Naive thymus-derived CD4-positive, alpha-beta T cell (primary cell): Measurements from ENCODE around the gene KRTAP10-4. TPM values are rescaled to one million over a fixed set of nuclear protein-coding genes. Genes with fewer than 3 reads are reported as not detected.
A peak's percentile ranks its signal among the peaks of the same experiment; 100 is the strongest.

Source experiments
- ATAC-seq: fragments of 150-1000 bp; cut with Tn5 transposase; 2 replicates; pipeline ENCODE4 v1.10.0; 2021; ENCODE audit warnings: mild to moderate bottlenecking, moderate library complexity
- CTCF ChIA-PET: fragments of 350-600 bp; sonication (Branson Sonifier 250); formaldehyde crosslinking; loops from one replicate; lab custom pipeline; 2021; ENCODE audit warnings: antibody characterized with exemption; lab: Charles Lee
- POLR2A ChIA-PET: fragments of 350-600 bp; sonication (Branson Sonifier 250); formaldehyde crosslinking; loops from one replicate; lab custom pipeline; 2021; ENCODE audit warnings: antibody characterized with exemption, inconsistent platforms; lab: Charles Lee
- DNase-seq, 9 donors: peaks; one replicate each; pipeline versions ENCODE4 v3.0.0 to v3.0.0-alpha.2; 2020 to 2022; ENCODE audit warnings: mixed read lengths in 1 of 9
- H3K27ac ChIP-seq: one replicate; pipeline ENCODE4 v1.7.0; 2013; ENCODE audit warnings: mild to moderate bottlenecking, low read depth, low read length, moderate library complexity
- H3K27me3 ChIP-seq, 2 donors: one replicate each; pipeline ENCODE4 v1.7.0; 2013; ENCODE audit warnings: low read length in 2 of 2, mild to moderate bottlenecking in 2 of 2, moderate library complexity in 2 of 2; ENCODE audit not compliant: control insufficient read depth in 2 of 2, insufficient read depth in 2 of 2
- H3K36me3 ChIP-seq, 3 experiments: 1 replicate in 2 of 3; 2 replicates in 1 of 3; pipeline ENCODE4 v1.7.0; 2013; ENCODE audit warnings: low read length in 3 of 3, mild to moderate bottlenecking in 3 of 3, moderate library complexity in 1 of 3; ENCODE audit not compliant: insufficient read depth in 3 of 3, control insufficient read depth in 2 of 3
- H3K4me1 ChIP-seq, 2 donors: one replicate each; pipeline ENCODE4 v1.7.0; 2013; ENCODE audit warnings: low read length in 2 of 2, mild to moderate bottlenecking in 2 of 2, moderate library complexity in 1 of 2; ENCODE audit not compliant: control insufficient read depth in 2 of 2, insufficient read depth in 2 of 2
- H3K4me3 ChIP-seq: 2 replicates; pipeline ENCODE4 v1.7.0; 2013; ENCODE audit warnings: mild to moderate bottlenecking, low read length
- H3K9me3 ChIP-seq, 3 experiments: 1 replicate in 2 of 3; 2 replicates in 1 of 3; pipeline ENCODE4 v1.7.0; 2013; ENCODE audit warnings: low read length in 3 of 3; ENCODE audit not compliant: control insufficient read depth in 2 of 3
- H3K27ac Mint-ChIP-seq, 9 donors: one replicate each; pipeline ENCODE4 v1.8.0; 2020 to 2022; ENCODE audit warnings: mixed read lengths in 9 of 9, mild to moderate bottlenecking in 8 of 9, moderate library complexity in 5 of 9, inconsistent platforms in 2 of 9
- H3K27me3 Mint-ChIP-seq, 5 donors: one replicate each; pipeline ENCODE4 v1.8.0; 2021 to 2022; ENCODE audit warnings: mixed read lengths in 5 of 5, mild to moderate bottlenecking in 1 of 5
- H3K36me3 Mint-ChIP-seq, 5 donors: one replicate each; pipeline ENCODE4 v1.8.0; 2020 to 2022; ENCODE audit warnings: mixed read lengths in 5 of 5, mild to moderate bottlenecking in 3 of 5, inconsistent platforms in 1 of 5
- H3K4me1 Mint-ChIP-seq, 7 donors: one replicate each; pipeline ENCODE4 v1.8.0; 2020 to 2022; ENCODE audit warnings: mixed read lengths in 7 of 7, mild to moderate bottlenecking in 3 of 7, inconsistent platforms in 1 of 7
- H3K4me3 Mint-ChIP-seq, 10 donors: one replicate each; pipeline ENCODE4 v1.8.0; 2020 to 2022; ENCODE audit warnings: mild to moderate bottlenecking in 10 of 10, mixed read lengths in 10 of 10, moderate library complexity in 6 of 10, inconsistent platforms in 2 of 10
- H3K9me3 Mint-ChIP-seq, 11 donors: one replicate each; pipeline ENCODE4 v1.8.0; 2020 to 2022; ENCODE audit warnings: mixed read lengths in 11 of 11, mild to moderate bottlenecking in 4 of 11, inconsistent platforms in 1 of 11, moderate library complexity in 1 of 11
- intact Hi-C, 2 donors: fragments of 100-400 bp; cut with micrococcal nuclease; formaldehyde crosslinking; loops; one replicate each; pipeline ENCODE4 v1.15.1; 2023
- polyA plus RNA-seq, 2 donors: library from polyadenylated mRNA; unstranded; fragments of 300-500 nt; fragmentation: Illumina TruSeq; gene quantifications; one replicate each; pipeline ENCODE4 v1.2.3, GENCODE V29; 2021
- total RNA-seq, 6 experiments: library from RNA in 5 of 6; stranded (reverse) in 5 of 6; gene quantifications; 1 replicate in 5 of 6; 2 replicates in 1 of 6; pipeline ENCODE4 v1.2.3 and lab custom pipeline; 2021 to 2026

Gene KRTAP10-4
- total and polyA plus RNA-seq, 7 experiments from 2014 or later, result not detected

- DNase-seq (no peak), ATAC-seq (no peak)
- Histone ChIP-seq H3K27me3 (no peaks in the 10 kb centered on the region), H3K4me1 (no peaks in the 10 kb centered on the region), H3K9me3 (no peaks in the 10 kb centered on the region), H3K4me3 (no peak overlapping the region), H3K36me3 (no peaks in the 10 kb centered on the region), H3K27ac (no peak overlapping the region)
- peaks cover 0 to 2% (median 0%) of the 10 kb centered on the region in 11 donors for H3K9me3 Mint-ChIP-seq
- no peak overlapping the region for H3K4me3 Mint-ChIP-seq
- POLR2A ChIA-PET, result interaction anchor here (0.6 kb wide), 1 partner anchor 192 kb away, joined by 3 read pairs; no protein-coding TSS in a partner anchor
- no peaks in the 10 kb centered on the region for H3K36me3 Mint-ChIP-seq
- intact Hi-C loops, result no loop called here
- peak overlapping the region in 2 of 9 donors; percentile 28 to 38 for H3K27ac Mint-ChIP-seq
- H3K27me3 Mint-ChIP-seq, result no peaks in the 10 kb centered on the region
- H3K4me1 Mint-ChIP-seq, result peaks cover 0 to 3% (median 0%) of the 10 kb centered on the region in 7 donors
- CTCF ChIA-PET, result interaction anchor here (0.6 to 1.4 kb wide), 3 partner anchors 16 to 229 kb away, joined by 3 read pairs; no protein-coding TSS in a partner anchor
Observed at GRCh38 chr21:44531606-44532564, 41.6 kb upstream of the KRTAP10-4 start.

- Mint-ChIP-seq H3K36me3 (no peaks in the 10 kb centered on the region), H3K27me3 (no peaks in the 10 kb centered on the region), H3K27ac (no peak overlapping the region), H3K4me3 (no peak overlapping the region), H3K9me3 (peaks cover 0 to 2% (median 0%) of the 10 kb centered on the region in 11 donors), H3K4me1 (peaks cover 0 to 6% (median 0%) of the 10 kb centered on the region in 7 donors)
- ATAC-seq (no peak), DNase-seq (no peak)
- ChIA-PET POLR2A (no interaction called here), CTCF (interaction anchor here (1.4 kb wide), 1 partner anchor 15 kb away, joined by 3 read pairs; no protein-coding TSS in a partner anchor)
- no peak overlapping the region for H3K27ac ChIP-seq
- no peaks in the 10 kb centered on the region for H3K4me1 ChIP-seq
- H3K27me3 ChIP-seq, result no peaks in the 10 kb centered on the region
- intact Hi-C loops, result no loop called here
- no peaks in the 10 kb centered on the region for H3K9me3 ChIP-seq
- H3K36me3 ChIP-seq, result no peaks in the 10 kb centered on the region
- no peak overlapping the region for H3K4me3 ChIP-seq
Observed at GRCh38 chr21:44532712-44533111, 40.8 kb upstream of the KRTAP10-4 start.

GRCh38 chr21:44533121-44533890 lies 40.2 kb upstream of the KRTAP10-4 start:
- CTCF ChIA-PET, result interaction anchor here (1.4 kb wide), 1 partner anchor 15 kb away, joined by 3 read pairs; no protein-coding TSS in a partner anchor
- H3K4me3 ChIP-seq, result no peak overlapping the region
- no peaks in the 10 kb centered on the region for H3K27me3 Mint-ChIP-seq
- H3K27me3 ChIP-seq, result no peaks in the 10 kb centered on the region
- intact Hi-C loops, result no loop called here
- peaks cover 0 to 2% (median 0%) of the 10 kb centered on the region in 11 donors for H3K9me3 Mint-ChIP-seq
- no peaks in the 10 kb centered on the region for H3K36me3 ChIP-seq
- peaks cover 0 to 6% (median 0%) of the 10 kb centered on the region in 7 donors for H3K4me1 Mint-ChIP-seq
- H3K4me3 Mint-ChIP-seq, result no peak overlapping the region
- POLR2A ChIA-PET, result no interaction called here
- no peak overlapping the region for H3K27ac ChIP-seq
- no peak for ATAC-seq
- no peaks in the 10 kb centered on the region for H3K9me3 ChIP-seq
- no peaks in the 10 kb centered on the region for H3K36me3 Mint-ChIP-seq
- no peak overlapping the region for H3K27ac Mint-ChIP-seq
- peak in 1 of 9 donors; percentile 4 for DNase-seq
- H3K4me1 ChIP-seq, result no peaks in the 10 kb centered on the region

GRCh38 chr21:44533891-44534627 lies 39.5 kb upstream of the KRTAP10-4 start:
- H3K4me3 ChIP-seq, result no peak overlapping the region
- H3K9me3 ChIP-seq, result no peaks in the 10 kb centered on the region
- Mint-ChIP-seq H3K9me3 (peaks cover 0 to 2% (median 0%) of the 10 kb centered on the region in 11 donors), H3K36me3 (no peaks in the 10 kb centered on the region), H3K27me3 (no peaks in the 10 kb centered on the region), H3K4me3 (no peak overlapping the region), H3K4me1 (peaks cover 0 to 6% (median 0%) of the 10 kb centered on the region in 7 donors), H3K27ac (peak overlapping the region in 1 of 9 donors; percentile 55)
- H3K27ac ChIP-seq, result no peak overlapping the region
- no peaks in the 10 kb centered on the region for H3K4me1 ChIP-seq
- DNase-seq, result no peak
- peak; percentile 24 for ATAC-seq
- ChIA-PET POLR2A (no interaction called here), CTCF (interaction anchor here (1.4 kb wide), 1 partner anchor 14 kb away, joined by 3 read pairs; no protein-coding TSS in a partner anchor)
- intact Hi-C loops, result no loop called here
- no peaks in the 10 kb centered on the region for H3K27me3 ChIP-seq
- no peaks in the 10 kb centered on the region for H3K36me3 ChIP-seq

- intact Hi-C loops, result no loop called here
- ChIA-PET POLR2A (no interaction called here), CTCF (no interaction called here)
- Mint-ChIP-seq H3K9me3 (peaks cover 0 to 2% (median 0%) of the 10 kb centered on the region in 11 donors), H3K4me1 (peaks cover 0 to 6% (median 0%) of the 10 kb centered on the region in 7 donors), H3K27ac (no peak overlapping the region), H3K4me3 (no peak overlapping the region), H3K27me3 (peaks cover 0 to 3% (median 0%) of the 10 kb centered on the region in 5 donors), H3K36me3 (no peaks in the 10 kb centered on the region)
- no peaks in the 10 kb centered on the region for H3K9me3 ChIP-seq
- H3K27me3 ChIP-seq, result no peaks in the 10 kb centered on the region
- no peaks in the 10 kb centered on the region for H3K4me1 ChIP-seq
- ATAC-seq, result no peak
- H3K36me3 ChIP-seq, result no peaks in the 10 kb centered on the region
- no peak for DNase-seq
- no peak overlapping the region for H3K27ac ChIP-seq
- H3K4me3 ChIP-seq, result no peak overlapping the region
Observed at GRCh38 chr21:44534688-44535087, 38.8 kb upstream of the KRTAP10-4 start.

- DNase-seq, result no peak
Observed at GRCh38 chr21:44535963-44536362, 37.6 kb upstream of the KRTAP10-4 start.

More at GRCh38 chr21:44535963-44536362, 37.6 kb upstream of the KRTAP10-4 start:
- Mint-ChIP-seq H3K4me1 (peaks cover 0 to 6% (median 0%) of the 10 kb centered on the region in 7 donors), H3K27me3 (peaks cover 0 to 3% (median 0%) of the 10 kb centered on the region in 5 donors), H3K4me3 (no peak overlapping the region), H3K9me3 (peaks cover 0 to 2% (median 0%) of the 10 kb centered on the region in 11 donors), H3K27ac (peak overlapping the region in 1 of 9 donors; percentile 56), H3K36me3 (no peaks in the 10 kb centered on the region)
- no peak overlapping the region for H3K27ac ChIP-seq
- ChIA-PET CTCF (interaction anchor here (0.9 kb wide), 1 partner anchor 265 kb away, joined by 3 read pairs; no protein-coding TSS in a partner anchor), POLR2A (interaction anchor here (0.6 kb wide), 2 partner anchors 10 to 63 kb away, joined by 3 read pairs; no protein-coding TSS in a partner anchor)
- H3K4me3 ChIP-seq, result no peak overlapping the region
- ATAC-seq, result no peak
- no peaks in the 10 kb centered on the region for H3K4me1 ChIP-seq
- intact Hi-C loops, result no loop called here
- H3K27me3 ChIP-seq, result no peaks in the 10 kb centered on the region
- H3K36me3 ChIP-seq, result no peaks in the 10 kb centered on the region
- no peaks in the 10 kb centered on the region for H3K9me3 ChIP-seq
